BE2C (cell line): ENCODE measurements around the gene EIF3I. TPM values are rescaled to one million over a fixed set of nuclear protein-coding genes. Genes with fewer than 3 reads are reported as not detected.
A peak's percentile ranks its signal among the peaks of the same experiment; 100 is the strongest.

Experiments
- DNase-seq: peaks from one replicate; pipeline ENCODE4 v3.0.0-alpha.2; 2020
- H3K27me3 ChIP-seq: fragments of 250-450 bp; sonication (Bioruptor Pico); 2 replicates; pipeline ENCODE4 v1.5.1; 2020; ENCODE audit warnings: mild to moderate bottlenecking
- H3K36me3 ChIP-seq: fragments of 250-450 bp; sonication (Bioruptor Pico); 2 replicates; pipeline ENCODE4 v1.5.1; 2020; ENCODE audit warnings: mild to moderate bottlenecking
- H3K4me1 ChIP-seq: fragments of 250-450 bp; sonication (Bioruptor Pico); 2 replicates; pipeline ENCODE4 v1.5.1; 2020
- H3K4me3 ChIP-seq: 2 replicates; pipeline ENCODE4 v1.5.1; 2011; ENCODE audit warnings: low read depth, low read length
- H3K9me3 ChIP-seq: fragments of 250-450 bp; sonication (Bioruptor Pico); 2 replicates; pipeline ENCODE4 v1.5.1; 2020
- CTCF ChIP-seq: IDR thresholded peaks from 2 replicates; pipeline ENCODE4 v1.5.1; 2012; ENCODE audit warnings: mild to moderate bottlenecking, low read depth, low read length
- polyA plus RNA-seq: library from polyadenylated mRNA; unstranded; fragments of >200 nt; gene quantifications from one replicate; pipeline ENCODE4 v1.2.1, GENCODE V29; 2012; ENCODE audit warnings: low read depth, missing spikeins; ENCODE audit not compliant: insufficient read length, insufficient read depth

Gene EIF3I
- 402 TPM for polyA plus RNA-seq

- Histone ChIP-seq H3K27me3 (no peaks in the 10 kb centered on the region), H3K9me3 (no peaks in the 10 kb centered on the region), H3K36me3 (peaks cover 10% of the 10 kb centered on the region), H3K4me1 (no peaks in the 10 kb centered on the region), H3K4me3 (peak within 1 kb of the TSS; percentile 88)
- no peak for TF ChIP-seq CTCF
- peak; percentile 84 for DNase-seq
Measured at GRCh38 chr1:32221980-32222755, at the start of gene EIF3I, which contains the start of gene TMEM234. EIF3I (plus strand) TSS chr1:32222407; CDS start chr1:32222442, 35 bp downstream. TMEM234 (minus strand) TSS chr1:32222353; CDS start chr1:32222322, 31 bp downstream.

- Histone ChIP-seq H3K27me3 (no peaks in the 10 kb centered on the region), H3K9me3 (no peaks in the 10 kb centered on the region), H3K36me3 (peaks cover 3% of the 10 kb centered on the region; the same call in 1 of the 2 replicates), H3K4me1 (no peaks in the 10 kb centered on the region), H3K4me3 (no peak overlapping the region)
- no peak for TF ChIP-seq CTCF
- no peak for DNase-seq
Measured at GRCh38 chr1:32172621-32173245, 49.5 kb upstream of the EIF3I start.

- H3K9me3 ChIP-seq = no peaks in the 10 kb centered on the region
- H3K4me1 ChIP-seq = no peaks in the 10 kb centered on the region
- no peak for DNase-seq
- peak overlapping the region; percentile 73; the same call in 1 of the 2 replicates for H3K4me3 ChIP-seq
- TF ChIP-seq CTCF = no peak
- H3K27me3 ChIP-seq = no peaks in the 10 kb centered on the region
- H3K36me3 ChIP-seq = peaks cover 8% of the 10 kb centered on the region
Measured at GRCh38 chr1:32178380-32179192, 43.6 kb upstream of the EIF3I start.

- Histone ChIP-seq H3K9me3 (no peaks in the 10 kb centered on the region), H3K27me3 (no peaks in the 10 kb centered on the region), H3K4me1 (no peaks in the 10 kb centered on the region), H3K36me3 (peaks cover 12% of the 10 kb centered on the region), H3K4me3 (peak overlapping the region; percentile 73)
- DNase-seq = no peak
- TF ChIP-seq CTCF = no peak
Measured at GRCh38 chr1:32179193-32179442, 43.1 kb upstream of the EIF3I start.

- Histone ChIP-seq H3K4me1 (no peaks in the 10 kb centered on the region), H3K4me3 (peak within 1 kb of the TSS; percentile 73), H3K36me3 (peaks cover 17% of the 10 kb centered on the region), H3K27me3 (no peaks in the 10 kb centered on the region), H3K9me3 (no peaks in the 10 kb centered on the region)
- peak; percentile 89 for DNase-seq
- no peak for TF ChIP-seq CTCF
Measured at GRCh38 chr1:32179443-32180185, 42.6 kb upstream of the EIF3I start, which contains the start of gene TXLNA. TXLNA (plus strand) TSS chr1:32179675; CDS start chr1:32180346, 671 bp downstream.
